Retinal pigment epithelial cell (primary cell): ENCODE results near the gene KCNAB2.

ENCODE experiments used
- DNase-seq: peaks from one replicate; pipeline ENCODE4 v3.0.0-alpha.2; 2010; ENCODE audit warnings: low read depth
- H3K4me3 ChIP-seq: 2 replicates; pipeline ENCODE4 v1.5.1; 2011; ENCODE audit warnings: mild to moderate bottlenecking, low read length, control low read depth, moderate library complexity
- CTCF ChIP-seq: conservative IDR thresholded peaks from 2 replicates; pipeline ENCODE4 v1.5.1; 2011; ENCODE audit warnings: low read depth, low read length, control low read depth, inconsistent platforms

KCNAB2 gene

GRCh38 chr1:6087377-6087772 is 41.7 kb downstream of the KCNAB2 start:
- no peak for TF ChIP-seq CTCF
- H3K4me3 ChIP-seq = no peak overlapping the region
- DNase-seq = no peak

GRCh38 chr1:6087958-6088357 is 42.3 kb downstream of the KCNAB2 start:
- H3K4me3 ChIP-seq = no peak overlapping the region
- no peak for DNase-seq
- no peak for TF ChIP-seq CTCF

- no peak overlapping the region for H3K4me3 ChIP-seq
- DNase-seq = no peak
Observed at GRCh38 chr1:6088956-6089355, 43.3 kb downstream of the KCNAB2 start.

GRCh38 chr1:6090288-6090687 is 44.6 kb downstream of the KCNAB2 start:
- H3K4me3 ChIP-seq = no peak overlapping the region
- DNase-seq = no peak
- TF ChIP-seq CTCF = no peak

More at GRCh38 chr1:6088956-6089355, 43.3 kb downstream of the KCNAB2 start:
- no peak for TF ChIP-seq CTCF

GRCh38 chr1:6090996-6091822 is 45.5 kb downstream of the KCNAB2 start:
- no peak overlapping the region for H3K4me3 ChIP-seq
- TF ChIP-seq CTCF = no peak
- no peak for DNase-seq

GRCh38 chr1:6091823-6092109 is 46.1 kb downstream of the KCNAB2 start:
- TF ChIP-seq CTCF = no peak
- no peak overlapping the region for H3K4me3 ChIP-seq
- no peak for DNase-seq

GRCh38 chr1:6092211-6092610 is 46.5 kb downstream of the KCNAB2 start:
- TF ChIP-seq CTCF = no peak
- H3K4me3 ChIP-seq = no peak overlapping the region
- no peak for DNase-seq
